Measurements from ENCODE around the gene NFATC2.

- TF ChIP-seq CTCF (conservative IDR thresholded peaks at IDR 0.05 in 1 of 2, IDR thresholded peaks at IDR 0.05 in 1 of 2; ENCODE audit: extremely low read depth in 1 of 2, insufficient read depth in 1 of 2, low read depth in 1 of 2, low read length in 2 of 2), result no peak
- peak; percentile 72 for TF ChIP-seq EZH2 (IDR thresholded peaks at IDR 0.05; ENCODE audit: borderline replicate concordance, low read length)
These were observed at the start of gene NFATC2 for GRCh38 chr20:51542571-51543421.

Measured in mammary epithelial cell (primary cell).